Erythroblast (primary cell): ENCODE results near the gene PLB1.

Source experiments
- GATA1 ChIP-seq: IDR thresholded peaks from 2 replicates; pipeline ENCODE4 v1.6.1; 2011; ENCODE audit warnings: low read depth, mild to moderate bottlenecking, control low read depth, low read length, moderate library complexity
- POLR2A ChIP-seq: IDR thresholded peaks from 2 replicates; pipeline ENCODE4 v1.6.1; 2011; ENCODE audit warnings: mild to moderate bottlenecking, low read length

GRCh38 chr2:28667261-28667660 is 171.4 kb downstream of the PLB1 start:
- TF ChIP-seq POLR2A, result no peak
- no peak for TF ChIP-seq GATA1
